SH-SY5Y (cell line): ENCODE data around the gene VWA3B.

Source experiments
- GATA2 ChIP-seq: IDR thresholded peaks from 2 replicates; pipeline ENCODE4 v1.6.1; 2011; ENCODE audit warnings: mild to moderate bottlenecking, low read depth, low read length
- GATA3 ChIP-seq: IDR thresholded peaks from 2 replicates; pipeline ENCODE4 v1.6.1; 2011; ENCODE audit warnings: low read depth, mild to moderate bottlenecking, low read length, moderate library complexity

GRCh38 chr2:98282109-98282508, 195.1 kb downstream of the VWA3B start:
- TF ChIP-seq GATA2 (no peak), GATA3 (no peak)
